Right cardiac atrium (tissue), 5 donors: Measurements from ENCODE around the gene SUCLG2. TPM values are rescaled to one million over a fixed set of nuclear protein-coding genes. Genes with fewer than 3 reads are reported as not detected.

Experiments
- ATAC-seq, 2 donors: fragments of 200-7000 bp; cut with Tn5 transposase; one replicate each; pipeline versions ENCODE4 v1.8.0 to v1.9.1; 2020; ENCODE audit warnings: moderate library complexity in 2 of 2, mild to moderate bottlenecking in 1 of 2
- DNase-seq, 3 donors: peaks; one replicate each; pipeline ENCODE4 v3.0.0-alpha.2; 2020
- H3K27ac ChIP-seq: one replicate; pipeline ENCODE4 v1.5.1; 2013; ENCODE audit warnings: mild to moderate bottlenecking, low read length, control low read depth, moderate library complexity
- H3K27me3 ChIP-seq: one replicate; pipeline ENCODE4 v1.6.1; 2013; ENCODE audit not compliant: control insufficient read depth, insufficient read depth
- H3K4me1 ChIP-seq: one replicate; pipeline ENCODE4 v1.6.1; 2013; ENCODE audit warnings: low read length; ENCODE audit not compliant: control insufficient read depth, insufficient read depth
- H3K4me3 ChIP-seq: one replicate; pipeline ENCODE4 v1.5.1; 2013; ENCODE audit warnings: low read length, control low read depth
- H3K9me3 ChIP-seq: one replicate; pipeline ENCODE4 v1.6.1; 2013; ENCODE audit warnings: low read length; ENCODE audit not compliant: control insufficient read depth
- WGBS: extraction: QIAGEN DNeasy Blood & Tissue Kit; methylation state at CpG from one replicate; pipeline ENCODE4 v1.1.7; 2013; 5-methylcytosine and 5-hydroxymethylcytosine counted together
- intact Hi-C, 4 donors: fragments of 100-400 bp; cut with DNase I; formaldehyde crosslinking; loops; one replicate each; pipeline versions ENCODE4 v1.11.0 to v1.14.0; 2022 to 2023
- polyA plus RNA-seq: library from polyadenylated mRNA; stranded (reverse); fragments of 200-250 nt; gene quantifications from one replicate; pipeline ENCODE4 v1.2.3, GENCODE V29; 2013
- total RNA-seq, 4 donors: library from RNA; stranded (reverse); fragmentation: NEBNext Ultra II Directional; extraction: Animal tissue kit (Norgen Biotek cat#: 25700); gene quantifications; one replicate each; pipeline ENCODE4 v1.2.1, GENCODE V29; 2021
- donor health status: healthy with polysubstance abuse.
- donor health status: DM: no; HTN: yes; CAD: no.
- donor health status: DM: no; HTN: no; CAD: no.
- donor health status: DM: no; HTN: yes; CAD: no; lungs with severe emphysema.
- donor health status: DM: yes; HTN: yes; CAD: no.

The SUCLG2 gene
- total and polyA plus RNA-seq, 5 donors = 50.6 to 84.8 (median 73.0) TPM

DNA sequence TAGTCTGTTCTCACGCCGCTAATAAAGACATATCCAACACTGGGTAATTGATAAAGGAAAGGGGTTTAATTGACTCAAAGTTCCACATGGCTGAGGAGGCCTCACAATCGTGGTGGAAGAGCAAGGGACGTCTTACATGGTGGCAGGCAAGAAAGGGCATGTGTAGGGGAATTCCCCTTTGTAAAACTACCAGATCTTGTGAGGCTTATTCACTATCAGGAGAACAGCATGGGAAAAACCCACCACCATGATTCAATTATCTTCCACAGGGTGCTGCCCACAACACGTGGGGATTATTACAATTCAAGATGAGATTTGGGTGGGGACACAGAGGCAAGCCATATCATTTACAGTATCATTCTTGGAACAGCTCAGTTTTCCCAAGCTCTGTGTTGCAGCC lies 268.0 kb downstream of the SUCLG2 start:
- DNase-seq = no peak
- Histone ChIP-seq H3K4me3 (no peak overlapping the region), H3K9me3 (no peaks in the 10 kb centered on the region), H3K4me1 (no peaks in the 10 kb centered on the region), H3K27ac (no peak overlapping the region), H3K27me3 (no peaks in the 10 kb centered on the region)
- WGBS = 78% methylated on average over 5 of the region's 5 CpGs
- intact Hi-C loops = loop anchor here in 2 of 4 donors (10.0 kb wide), 2 partner anchors 408 to 1488 kb away; no protein-coding TSS in a partner anchor
- no peak for ATAC-seq

DNA sequence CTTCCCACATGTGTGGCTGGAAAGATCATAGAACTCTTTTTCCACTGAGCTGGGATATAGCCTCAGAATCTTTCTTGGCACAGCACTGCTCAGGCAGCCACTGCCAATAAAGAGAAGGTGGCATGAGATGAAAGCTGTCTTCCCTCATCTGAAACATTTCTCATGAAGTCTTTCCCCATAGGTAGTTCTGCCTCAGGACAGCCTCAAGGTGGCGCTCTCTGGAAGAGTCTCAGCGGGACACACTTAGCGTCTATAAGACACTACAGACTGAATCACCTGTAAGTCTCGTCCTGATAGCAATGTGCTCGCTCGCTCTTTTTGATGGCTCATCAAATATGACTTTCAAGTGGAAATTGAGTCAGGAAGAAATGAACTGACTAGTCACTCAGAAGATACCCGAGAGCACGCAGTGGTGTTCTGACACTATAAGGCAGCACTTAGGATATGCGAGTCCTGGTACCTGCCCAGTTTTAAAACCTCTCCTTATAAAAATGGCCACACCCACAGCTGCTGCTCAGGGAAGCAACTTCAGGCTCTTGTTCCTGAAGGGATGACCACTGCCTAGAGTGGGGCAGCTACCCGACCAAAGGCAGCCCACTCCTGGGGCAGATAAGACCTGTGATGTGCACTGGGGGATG lies 269.5 kb downstream of the SUCLG2 start:
- Histone ChIP-seq H3K27ac (no peak overlapping the region), H3K4me3 (no peak overlapping the region), H3K4me1 (no peaks in the 10 kb centered on the region), H3K9me3 (no peaks in the 10 kb centered on the region), H3K27me3 (no peaks in the 10 kb centered on the region)
- ATAC-seq (peak in 1 of 2 donors; percentile 41), DNase-seq (peak in 2 of 3 donors; percentile 25 to 34)
- intact Hi-C loops = loop anchor here in 3 of 4 donors (5.0 to 10.0 kb wide), 3 partner anchors 407 to 1490 kb away; no protein-coding TSS in a partner anchor
- 64% methylated on average over 10 of the region's 10 CpGs for WGBS

DNA sequence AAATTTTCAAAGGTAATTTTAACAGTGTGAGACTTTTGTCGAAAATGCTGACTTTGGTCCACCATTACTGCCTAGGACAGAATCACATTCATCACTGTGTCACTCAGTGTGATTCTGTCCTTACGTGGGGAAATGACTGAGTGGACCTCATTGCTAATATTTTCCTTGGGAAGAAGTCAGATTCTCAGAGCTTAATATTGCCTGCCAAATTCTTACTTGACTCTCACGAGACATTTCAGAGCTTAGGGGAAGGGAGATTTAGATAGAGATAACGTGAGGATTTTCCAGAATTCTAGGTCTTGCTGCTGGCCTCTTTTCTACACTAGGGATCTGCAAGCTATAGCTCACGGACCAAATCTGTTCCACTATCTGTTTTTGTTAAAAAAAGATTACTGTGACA lies 270.4 kb downstream of the SUCLG2 start:
- ATAC-seq = no peak
- WGBS = 52% methylated on average over 5 of the region's 5 CpGs

DNA sequence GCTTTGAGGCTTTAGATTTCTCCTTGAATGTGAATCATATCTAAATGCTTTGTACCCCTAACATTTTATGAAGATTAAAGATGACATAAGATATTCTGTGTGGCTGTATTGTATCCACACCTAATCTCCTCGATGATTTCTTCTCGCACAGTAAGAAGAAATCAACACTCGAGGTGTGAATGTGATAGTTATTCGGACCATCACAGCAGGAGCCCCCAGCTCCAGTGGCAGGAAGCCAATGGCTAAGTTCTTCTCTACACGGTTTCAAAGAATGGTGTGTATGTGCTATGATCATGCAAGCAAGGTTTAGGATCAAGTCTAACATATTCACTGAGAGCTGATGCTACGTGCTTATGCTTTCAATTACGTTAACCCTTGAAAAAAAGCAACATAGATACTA lies 271.0 kb downstream of the SUCLG2 start:
- intact Hi-C loops = loop anchor here in 3 of 4 donors (5.0 to 10.0 kb wide), 3 partner anchors 409 to 1491 kb away; no protein-coding TSS in a partner anchor
- DNase-seq (no peak), ATAC-seq (no peak)
- H3K27me3 ChIP-seq = no peaks in the 10 kb centered on the region
- no peak overlapping the region for H3K27ac ChIP-seq
- no peak overlapping the region for H3K4me3 ChIP-seq
- no peaks in the 10 kb centered on the region for H3K4me1 ChIP-seq
- H3K9me3 ChIP-seq = no peaks in the 10 kb centered on the region
- 53% methylated on average over 7 of the region's 7 CpGs for WGBS

More for the DNA sequence above, 270.4 kb downstream of the SUCLG2 start:
- intact Hi-C loops = loop anchor here in 3 of 4 donors (5.0 to 10.0 kb wide), 3 partner anchors 408 to 1491 kb away; no protein-coding TSS in a partner anchor
- Histone ChIP-seq H3K4me1 (no peaks in the 10 kb centered on the region), H3K27me3 (no peaks in the 10 kb centered on the region), H3K9me3 (no peaks in the 10 kb centered on the region), H3K27ac (no peak overlapping the region), H3K4me3 (no peak overlapping the region)
- DNase-seq = no peak

DNA sequence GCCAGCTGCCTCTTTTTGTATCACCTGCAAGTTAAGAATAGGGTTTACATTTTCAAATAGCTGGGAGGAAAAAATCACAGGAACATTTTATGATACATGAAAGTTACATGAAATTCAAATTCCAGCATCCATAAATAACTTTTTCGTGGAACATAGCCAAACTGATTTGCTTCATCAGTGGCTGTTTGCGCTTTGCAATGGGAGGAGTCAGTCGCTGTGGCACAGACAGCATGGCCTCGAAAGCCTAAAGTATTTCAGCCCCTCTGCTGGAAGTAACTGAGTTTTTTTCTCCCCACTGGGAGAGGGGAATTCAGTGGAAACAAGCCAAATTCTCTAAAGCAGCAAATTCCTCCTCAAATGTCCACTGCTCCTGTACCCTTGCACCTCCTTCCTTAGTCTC lies 271.9 kb downstream of the SUCLG2 start:
- intact Hi-C loops = loop anchor here in 3 of 4 donors (5.0 to 10.0 kb wide), 3 partner anchors 410 to 1492 kb away; no protein-coding TSS in a partner anchor
- ATAC-seq = no peak
- 36% methylated on average over 4 of the region's 4 CpGs for WGBS
- no peak overlapping the region for H3K4me3 ChIP-seq
- no peaks in the 10 kb centered on the region for H3K4me1 ChIP-seq
- peak in 1 of 3 donors; percentile 38 for DNase-seq
- no peaks in the 10 kb centered on the region for H3K9me3 ChIP-seq
- no peaks in the 10 kb centered on the region for H3K27me3 ChIP-seq
- H3K27ac ChIP-seq = no peak overlapping the region

DNA sequence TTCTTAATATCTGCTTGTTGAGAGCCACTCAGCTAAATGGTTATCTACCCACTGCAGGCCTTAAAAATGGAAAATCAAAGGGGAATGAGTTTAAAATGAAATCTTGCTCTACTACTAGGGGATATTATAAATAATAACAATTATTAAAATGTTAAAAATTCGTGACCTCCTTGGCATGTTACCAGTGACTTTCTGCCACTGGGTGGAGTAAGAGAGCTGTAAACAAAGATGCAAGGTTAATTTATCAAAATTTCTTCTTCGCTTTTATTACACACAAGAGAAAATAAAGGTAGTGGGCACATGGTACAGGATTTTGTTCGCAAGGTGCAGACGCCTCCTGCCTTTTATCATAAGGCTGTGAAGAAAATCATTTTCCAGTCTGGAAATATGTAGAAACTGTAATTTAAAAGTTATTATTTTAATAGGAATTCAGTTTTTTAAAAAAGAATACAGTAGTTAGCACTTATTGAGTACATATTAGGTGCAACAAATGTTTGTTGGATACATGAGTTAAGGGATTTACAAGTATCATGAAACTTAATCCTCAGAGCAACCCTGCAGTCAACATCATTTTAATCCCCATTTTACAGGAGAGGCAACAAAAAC lies 272.6 kb downstream of the SUCLG2 start:
- no peaks in the 10 kb centered on the region for H3K4me1 ChIP-seq
- H3K27ac ChIP-seq = no peak overlapping the region
- DNase-seq = no peak
- H3K27me3 ChIP-seq = no peaks in the 10 kb centered on the region
- no peak overlapping the region for H3K4me3 ChIP-seq
- intact Hi-C loops = loop anchor here in 3 of 4 donors (5.0 to 10.0 kb wide), 3 partner anchors 411 to 1493 kb away; no protein-coding TSS in a partner anchor
- no peaks in the 10 kb centered on the region for H3K9me3 ChIP-seq
- no peak for ATAC-seq
- WGBS = 51% methylated on average over 4 of the region's 4 CpGs

DNA sequence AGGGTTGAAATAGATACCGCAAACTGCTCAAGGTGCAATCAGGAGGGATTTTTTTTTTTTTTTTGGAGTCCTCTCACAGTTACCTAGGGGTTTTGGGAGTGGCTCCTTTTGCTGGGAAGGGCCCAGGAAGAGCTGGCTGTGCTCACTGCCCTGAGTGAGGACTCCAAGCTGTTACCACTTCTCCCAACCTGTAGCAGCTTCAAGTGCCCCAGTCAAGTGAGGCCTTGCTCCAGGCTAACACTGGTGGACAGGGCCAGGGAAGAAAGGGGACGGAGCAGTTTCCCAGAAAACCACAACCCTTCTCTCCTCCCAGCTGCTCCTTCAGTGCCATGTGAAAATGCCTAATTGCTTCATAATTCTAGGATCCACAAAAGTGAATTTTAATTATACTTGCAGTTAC lies 274.3 kb downstream of the SUCLG2 start:
- Histone ChIP-seq H3K27me3 (no peaks in the 10 kb centered on the region), H3K27ac (no peak overlapping the region), H3K4me1 (no peaks in the 10 kb centered on the region), H3K4me3 (no peak overlapping the region), H3K9me3 (no peaks in the 10 kb centered on the region)
- 98% methylated on average over 2 of the region's 2 CpGs for WGBS
- no peak for ATAC-seq
- intact Hi-C loops = loop anchor here in 3 of 4 donors (5.0 to 10.0 kb wide), 3 partner anchors 412 to 1495 kb away; no protein-coding TSS in a partner anchor
- DNase-seq = no peak

DNA sequence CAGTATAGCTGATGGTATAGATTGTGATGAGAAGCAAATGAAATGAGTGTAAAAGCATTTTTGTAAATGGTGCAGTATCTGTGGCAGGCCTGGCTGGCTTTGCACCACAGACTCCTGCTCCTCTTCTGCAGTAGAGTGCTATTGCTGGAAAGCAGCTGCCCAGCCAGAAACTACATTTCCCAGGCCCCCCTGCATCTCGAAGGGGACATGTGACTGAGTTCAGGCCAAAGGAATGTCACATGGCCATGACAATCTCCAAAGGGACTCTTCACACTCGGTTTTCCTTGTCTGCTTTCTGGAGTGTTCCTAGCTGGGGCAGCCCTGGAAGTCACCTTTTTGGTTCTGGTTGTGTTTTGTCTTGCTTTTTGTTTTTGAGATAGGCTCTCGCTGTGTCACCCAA lies 277.1 kb downstream of the SUCLG2 start:
- Histone ChIP-seq H3K4me3 (no peak overlapping the region), H3K27ac (no peak overlapping the region), H3K9me3 (no peaks in the 10 kb centered on the region), H3K4me1 (no peaks in the 10 kb centered on the region), H3K27me3 (no peaks in the 10 kb centered on the region)
- intact Hi-C loops = no loop called here
- 54% methylated on average over 3 of the region's 3 CpGs for WGBS
- ATAC-seq (no peak), DNase-seq (no peak)

DNA sequence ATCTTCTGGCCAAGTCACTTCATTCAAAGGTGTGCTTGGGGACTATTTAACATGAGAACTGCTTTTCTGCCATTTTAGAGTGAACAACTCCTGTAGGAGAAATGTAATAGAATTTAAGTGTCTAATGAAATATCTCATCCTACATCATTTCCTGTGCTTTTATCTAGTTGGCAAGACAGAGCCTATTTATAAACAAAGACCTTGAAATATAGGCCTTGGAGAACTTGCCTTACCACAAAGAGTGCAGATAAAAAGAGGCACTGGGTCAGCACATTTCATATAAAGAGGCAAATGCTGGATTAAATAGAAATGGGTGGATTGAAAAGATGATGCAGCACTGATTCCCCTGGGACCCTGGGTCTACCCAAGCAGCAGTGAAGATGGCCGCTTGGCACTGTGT lies 278.0 kb downstream of the SUCLG2 start:
- WGBS = 98% methylated on average over 1 of the region's 1 CpG

DNA sequence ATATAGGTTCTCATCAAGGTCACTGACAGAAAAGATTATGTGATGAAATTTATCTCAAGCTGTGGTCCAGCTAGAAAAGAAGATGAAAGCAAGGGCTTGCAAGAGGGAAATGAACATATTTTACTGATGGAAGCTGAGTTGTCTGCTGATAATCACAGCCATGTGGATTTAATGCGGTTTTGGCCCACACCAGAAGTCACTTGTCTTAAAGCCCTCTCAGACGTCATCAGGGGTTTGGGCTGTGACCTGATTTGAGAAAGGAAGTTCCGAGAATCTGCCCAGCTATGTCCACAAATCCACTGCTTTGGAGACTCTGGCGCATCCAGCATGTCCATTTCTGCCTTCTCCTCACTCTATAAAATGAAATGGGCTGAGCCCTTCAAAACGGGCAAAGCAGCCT lies 278.4 kb downstream of the SUCLG2 start:
- DNase-seq (no peak), ATAC-seq (no peak)
- WGBS = 91% methylated on average over 5 of the region's 5 CpGs
- Histone ChIP-seq H3K27ac (no peak overlapping the region), H3K4me3 (no peak overlapping the region), H3K27me3 (no peaks in the 10 kb centered on the region), H3K4me1 (no peaks in the 10 kb centered on the region), H3K9me3 (no peaks in the 10 kb centered on the region)
- intact Hi-C loops = no loop called here

More for the DNA sequence above, 278.0 kb downstream of the SUCLG2 start:
- H3K9me3 ChIP-seq = no peaks in the 10 kb centered on the region
- ATAC-seq (no peak), DNase-seq (no peak)
- H3K4me3 ChIP-seq = no peak overlapping the region
- no peaks in the 10 kb centered on the region for H3K27me3 ChIP-seq
- intact Hi-C loops = no loop called here
- no peak overlapping the region for H3K27ac ChIP-seq
- no peaks in the 10 kb centered on the region for H3K4me1 ChIP-seq

DNA sequence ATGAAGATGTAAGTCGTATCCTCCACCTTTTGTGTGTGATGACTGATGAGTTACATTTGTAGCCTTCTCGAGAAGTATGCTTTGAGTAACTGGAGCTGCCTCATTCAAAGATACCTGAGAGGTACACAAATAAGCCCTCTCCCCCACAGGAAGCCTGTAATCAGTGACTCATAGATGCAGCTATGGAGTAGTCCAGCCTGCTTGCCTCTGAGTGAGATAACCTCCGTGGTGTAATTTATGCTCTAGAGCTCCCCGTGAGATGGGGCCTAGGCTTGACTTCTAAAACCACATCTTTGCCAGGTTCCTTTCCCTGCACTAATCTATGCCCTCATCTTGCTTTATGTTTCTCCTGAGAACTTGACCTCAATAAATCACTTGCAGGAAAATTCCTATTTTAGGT lies 291.7 kb downstream of the SUCLG2 start:
- Histone ChIP-seq H3K4me1 (no peaks in the 10 kb centered on the region), H3K4me3 (no peak overlapping the region), H3K9me3 (no peaks in the 10 kb centered on the region), H3K27me3 (no peaks in the 10 kb centered on the region), H3K27ac (no peak overlapping the region)
- 30% methylated on average over 4 of the region's 4 CpGs for WGBS
- DNase-seq = no peak
- ATAC-seq = no peak
- intact Hi-C loops = no loop called here
